SK-N-SH treated with all-trans-retinoic acid at 6 μM for 48 hours (cell line): ENCODE data around the gene MROH7.
A peak's percentile ranks its signal among the peaks of the same experiment; 100 is the strongest.

ENCODE experiments used
- ATAC-seq: fragments of 200-7000 bp; cut with Tn5 transposase; 3 replicates; pipeline ENCODE4 v1.9.1; 2020; ENCODE audit warnings: mild to moderate bottlenecking, moderate library complexity
- BACH2 ChIP-seq: fragments of 250-450 bp; sonication (Bioruptor Pico); IDR thresholded peaks from 2 replicates; pipeline ENCODE4 v1.9.0; 2021; ENCODE audit warnings: mild to moderate bottlenecking, borderline replicate concordance
- CREB5 ChIP-seq: fragments of 250-450 bp; sonication (Bioruptor Pico); IDR thresholded peaks from 2 replicates; pipeline ENCODE4 v1.5.1; 2020; ENCODE audit warnings: low read depth, mild to moderate bottlenecking, moderate library complexity
- CSDC2 ChIP-seq: fragments of 250-450 bp; sonication (Bioruptor Pico); IDR thresholded peaks from 2 replicates; pipeline ENCODE4 v1.5.0; 2020; ENCODE audit warnings: mild to moderate bottlenecking, moderate library complexity
- CSRNP3 ChIP-seq: fragments of 250-450 bp; sonication (Bioruptor Pico); IDR thresholded peaks from 2 replicates; pipeline ENCODE4 v1.5.1; 2021; ENCODE audit warnings: mild to moderate bottlenecking, moderate library complexity
- ESRRG ChIP-seq: fragments of 250-450 bp; sonication (Bioruptor Pico); IDR thresholded peaks from 2 replicates; pipeline ENCODE4 v1.6.1; 2021; ENCODE audit warnings: mild to moderate bottlenecking
- GLIS3 ChIP-seq: fragments of 250-450 bp; sonication (Bioruptor Pico); IDR thresholded peaks from 2 replicates; pipeline ENCODE4 v1.5.0; 2020; ENCODE audit warnings: mild to moderate bottlenecking, moderate library complexity
- ISL1 ChIP-seq: fragments of 250-450 bp; sonication (Bioruptor Pico); IDR thresholded peaks from 2 replicates; pipeline ENCODE4 v2.1.2; 2022; ENCODE audit warnings: mild to moderate bottlenecking, moderate library complexity
- OSR1 ChIP-seq: fragments of 250-450 bp; sonication (Bioruptor Pico); IDR thresholded peaks from 2 replicates; pipeline ENCODE4 v1.8.0; 2022; ENCODE audit warnings: moderate library complexity, mild to moderate bottlenecking, inconsistent platforms
- PPARA ChIP-seq: fragments of 250-450 bp; sonication (Bioruptor Pico); IDR thresholded peaks from 2 replicates; pipeline ENCODE4 v1.5.0; 2020; ENCODE audit warnings: mild to moderate bottlenecking, borderline replicate concordance
- RARB ChIP-seq: fragments of 250-450 bp; sonication (Bioruptor Pico); IDR thresholded peaks from 2 replicates; pipeline ENCODE4 v1.8.0; 2021; ENCODE audit warnings: mild to moderate bottlenecking, moderate library complexity
- SNAI2 ChIP-seq: fragments of 250-450 bp; sonication (Bioruptor Pico); IDR thresholded peaks from 2 replicates; pipeline ENCODE4 v1.5.0; 2020; ENCODE audit warnings: mild to moderate bottlenecking, moderate library complexity
- TCF4 ChIP-seq: fragments of 250-450 bp; sonication (Bioruptor Pico); IDR thresholded peaks from 2 replicates; pipeline ENCODE4 v1.8.0; 2021; ENCODE audit warnings: mild to moderate bottlenecking, moderate library complexity, borderline replicate concordance
- TOX ChIP-seq: fragments of 250-450 bp; sonication (Bioruptor Pico); IDR thresholded peaks from 2 replicates; pipeline ENCODE4 v1.8.0; 2021; ENCODE audit warnings: mild to moderate bottlenecking, moderate library complexity, borderline replicate concordance
- ZC3H10 ChIP-seq: fragments of 250-450 bp; sonication (Bioruptor Pico); IDR thresholded peaks from 2 replicates; pipeline ENCODE4 v1.5.1; 2021; ENCODE audit warnings: mild to moderate bottlenecking, moderate library complexity
- ZFP3 ChIP-seq: fragments of 250-450 bp; sonication (Bioruptor Pico); IDR thresholded peaks from 2 replicates; pipeline ENCODE4 v1.5.0; 2020; ENCODE audit warnings: mild to moderate bottlenecking, moderate library complexity
- ZFP30 ChIP-seq: fragments of 450-650 bp; formaldehyde crosslinking; IDR thresholded peaks from 2 replicates; pipeline ENCODE4 v1.5.0; 2022; ENCODE audit warnings: mild to moderate bottlenecking, moderate library complexity
- ZNF565 ChIP-seq: fragments of 450-650 bp; formaldehyde crosslinking; conservative IDR thresholded peaks from 2 replicates; pipeline ENCODE4 v1.5.0; 2020; ENCODE audit warnings: low read depth, mild to moderate bottlenecking, moderate library complexity
- ZNF70 ChIP-seq: fragments of 450-650 bp; formaldehyde crosslinking; IDR thresholded peaks from 2 replicates; pipeline ENCODE4 v1.5.0; 2020; ENCODE audit warnings: mild to moderate bottlenecking, moderate library complexity
- ZNF8 ChIP-seq: fragments of 450-650 bp; formaldehyde crosslinking; IDR thresholded peaks from 2 replicates; pipeline ENCODE4 v1.5.0; 2020; ENCODE audit warnings: mild to moderate bottlenecking, moderate library complexity
- TF ChIP-seq, protein P1 (sequence below): fragments of 250-450 bp; sonication (Bioruptor Pico); IDR thresholded peaks from 2 replicates; pipeline ENCODE4 v1.8.0; 2020; ENCODE audit warnings: mild to moderate bottlenecking, moderate library complexity, borderline replicate concordance
- TF ChIP-seq, protein P2 (sequence below): fragments of 250-450 bp; sonication (Bioruptor Pico); IDR thresholded peaks from 2 replicates; pipeline ENCODE4 v1.5.0; 2020; ENCODE audit warnings: mild to moderate bottlenecking, moderate library complexity
- TF ChIP-seq, protein P3 (sequence below): fragments of 250-450 bp; sonication (Bioruptor Pico); IDR thresholded peaks from 2 replicates; pipeline ENCODE4 v1.8.0; 2021; ENCODE audit warnings: low read depth, mild to moderate bottlenecking, moderate library complexity, borderline replicate concordance

Gene MROH7

GRCh38 chr1:54716299-54717047 is 74.9 kb downstream of the MROH7 start:
- ATAC-seq, result peak; percentile 37
- TF ChIP-seq ISL1 (CRISPR knock-in tag) (0 out of 2 replicates have a peak, but pooled peaks have one; percentile 3), TCF4 (no peak), RARB (CRISPR knock-in tag) (no peak), ZC3H10 (no peak), CREB5 (CRISPR knock-in tag) (0 out of 2 replicates have a peak, but pooled peaks have one; percentile 38), ZNF8 (CRISPR knock-in tag) (no peak)
- TF ChIP-seq, all 23 proteins: peak for 2

- ATAC-seq, result no peak
- TF ChIP-seq ESRRG (no peak), ZFP30 (no peak), ZNF8 (CRISPR knock-in tag) (no peak), ZNF70 (CRISPR knock-in tag) (no peak), TOX (CRISPR knock-in tag) (no peak), PPARA (no peak), CREB5 (CRISPR knock-in tag) (no peak), BACH2 (CRISPR knock-in tag) (no peak), CSRNP3 (CRISPR knock-in tag) (no peak), RARB (CRISPR knock-in tag) (no peak), SNAI2 (CRISPR knock-in tag) (no peak), OSR1 (CRISPR knock-in tag) (no peak), CSDC2 (CRISPR knock-in tag) (no peak), ZNF565 (CRISPR knock-in tag) (no peak)
- TF ChIP-seq, protein P1, sequence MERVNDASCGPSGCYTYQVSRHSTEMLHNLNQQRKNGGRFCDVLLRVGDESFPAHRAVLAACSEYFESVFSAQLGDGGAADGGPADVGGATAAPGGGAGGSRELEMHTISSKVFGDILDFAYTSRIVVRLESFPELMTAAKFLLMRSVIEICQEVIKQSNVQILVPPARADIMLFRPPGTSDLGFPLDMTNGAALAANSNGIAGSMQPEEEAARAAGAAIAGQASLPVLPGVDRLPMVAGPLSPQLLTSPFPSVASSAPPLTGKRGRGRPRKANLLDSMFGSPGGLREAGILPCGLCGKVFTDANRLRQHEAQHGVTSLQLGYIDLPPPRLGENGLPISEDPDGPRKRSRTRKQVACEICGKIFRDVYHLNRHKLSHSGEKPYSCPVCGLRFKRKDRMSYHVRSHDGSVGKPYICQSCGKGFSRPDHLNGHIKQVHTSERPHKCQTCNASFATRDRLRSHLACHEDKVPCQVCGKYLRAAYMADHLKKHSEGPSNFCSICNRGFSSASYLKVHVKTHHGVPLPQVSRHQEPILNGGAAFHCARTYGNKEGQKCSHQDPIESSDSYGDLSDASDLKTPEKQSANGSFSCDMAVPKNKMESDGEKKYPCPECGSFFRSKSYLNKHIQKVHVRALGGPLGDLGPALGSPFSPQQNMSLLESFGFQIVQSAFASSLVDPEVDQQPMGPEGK (CRISPR knock-in tag), result no peak
- TF ChIP-seq, protein P2, sequence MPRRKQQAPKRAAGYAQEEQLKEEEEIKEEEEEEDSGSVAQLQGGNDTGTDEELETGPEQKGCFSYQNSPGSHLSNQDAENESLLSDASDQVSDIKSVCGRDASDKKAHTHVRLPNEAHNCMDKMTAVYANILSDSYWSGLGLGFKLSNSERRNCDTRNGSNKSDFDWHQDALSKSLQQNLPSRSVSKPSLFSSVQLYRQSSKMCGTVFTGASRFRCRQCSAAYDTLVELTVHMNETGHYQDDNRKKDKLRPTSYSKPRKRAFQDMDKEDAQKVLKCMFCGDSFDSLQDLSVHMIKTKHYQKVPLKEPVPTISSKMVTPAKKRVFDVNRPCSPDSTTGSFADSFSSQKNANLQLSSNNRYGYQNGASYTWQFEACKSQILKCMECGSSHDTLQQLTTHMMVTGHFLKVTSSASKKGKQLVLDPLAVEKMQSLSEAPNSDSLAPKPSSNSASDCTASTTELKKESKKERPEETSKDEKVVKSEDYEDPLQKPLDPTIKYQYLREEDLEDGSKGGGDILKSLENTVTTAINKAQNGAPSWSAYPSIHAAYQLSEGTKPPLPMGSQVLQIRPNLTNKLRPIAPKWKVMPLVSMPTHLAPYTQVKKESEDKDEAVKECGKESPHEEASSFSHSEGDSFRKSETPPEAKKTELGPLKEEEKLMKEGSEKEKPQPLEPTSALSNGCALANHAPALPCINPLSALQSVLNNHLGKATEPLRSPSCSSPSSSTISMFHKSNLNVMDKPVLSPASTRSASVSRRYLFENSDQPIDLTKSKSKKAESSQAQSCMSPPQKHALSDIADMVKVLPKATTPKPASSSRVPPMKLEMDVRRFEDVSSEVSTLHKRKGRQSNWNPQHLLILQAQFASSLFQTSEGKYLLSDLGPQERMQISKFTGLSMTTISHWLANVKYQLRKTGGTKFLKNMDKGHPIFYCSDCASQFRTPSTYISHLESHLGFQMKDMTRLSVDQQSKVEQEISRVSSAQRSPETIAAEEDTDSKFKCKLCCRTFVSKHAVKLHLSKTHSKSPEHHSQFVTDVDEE (CRISPR knock-in tag), result no peak
- TF ChIP-seq, all 23 proteins: peak for 0
These were observed 80.1 kb downstream of the MROH7 start for GRCh38 chr1:54721719-54722118.

GRCh38 chr1:54723985-54724384 is 82.4 kb downstream of the MROH7 start:
- no peak for ATAC-seq
- TF ChIP-seq TOX (CRISPR knock-in tag) (no peak), ZFP3 (CRISPR knock-in tag) (no peak), ZFP30 (no peak), ZNF565 (CRISPR knock-in tag) (no peak), GLIS3 (CRISPR knock-in tag) (no peak), RARB (CRISPR knock-in tag) (no peak), ZNF70 (CRISPR knock-in tag) (no peak)
- TF ChIP-seq, protein P3, sequence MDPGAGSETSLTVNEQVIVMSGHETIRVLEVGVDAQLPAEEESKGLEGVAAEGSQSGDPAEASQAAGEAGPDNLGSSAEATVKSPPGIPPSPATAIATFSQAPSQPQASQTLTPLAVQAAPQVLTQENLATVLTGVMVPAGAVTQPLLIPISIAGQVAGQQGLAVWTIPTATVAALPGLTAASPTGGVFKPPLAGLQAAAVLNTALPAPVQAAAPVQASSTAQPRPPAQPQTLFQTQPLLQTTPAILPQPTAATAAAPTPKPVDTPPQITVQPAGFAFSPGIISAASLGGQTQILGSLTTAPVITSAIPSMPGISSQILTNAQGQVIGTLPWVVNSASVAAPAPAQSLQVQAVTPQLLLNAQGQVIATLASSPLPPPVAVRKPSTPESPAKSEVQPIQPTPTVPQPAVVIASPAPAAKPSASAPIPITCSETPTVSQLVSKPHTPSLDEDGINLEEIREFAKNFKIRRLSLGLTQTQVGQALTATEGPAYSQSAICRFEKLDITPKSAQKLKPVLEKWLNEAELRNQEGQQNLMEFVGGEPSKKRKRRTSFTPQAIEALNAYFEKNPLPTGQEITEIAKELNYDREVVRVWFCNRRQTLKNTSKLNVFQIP, result no peak
- TF ChIP-seq, protein P2 (CRISPR knock-in tag), result no peak
